Eye (tissue), 1 donor: ENCODE results near the gene SPATA1.
"Not testable (repeated sequence)": the region's sequence is repeated elsewhere in the genome, so short reads cannot be mapped to it uniquely, and the experiment has no call there.

Source experiments
- DNase-seq: peaks from one replicate; pipeline ENCODE4 v3.0.0-alpha.2; 2015

The SPATA1 gene

GRCh38 chr1:84509029-84509428 is 2.8 kb downstream of the SPATA1 start:
- no peak for DNase-seq

- no peak for DNase-seq
Measured at GRCh38 chr1:84510165-84510564, 4.0 kb downstream of the SPATA1 start.

- no peak for DNase-seq
Measured at GRCh38 chr1:84510668-84511067, 4.5 kb downstream of the SPATA1 start.

GRCh38 chr1:84524590-84524989 is 18.4 kb downstream of the SPATA1 start:
- no peak for DNase-seq

GRCh38 chr1:84525779-84526178 is 19.6 kb downstream of the SPATA1 start:
- peak; percentile 8 for DNase-seq

GRCh38 chr1:84538599-84538998 is 32.4 kb downstream of the SPATA1 start:
- no peak for DNase-seq

- DNase-seq = no peak
Measured at GRCh38 chr1:84539972-84540371, 33.8 kb downstream of the SPATA1 start.

- no peak for DNase-seq
Measured at GRCh38 chr1:84540759-84541158, 34.6 kb downstream of the SPATA1 start.

- DNase-seq = no peak
Measured at GRCh38 chr1:84541679-84542078, 35.5 kb downstream of the SPATA1 start.

GRCh38 chr1:84550826-84551225 is 44.6 kb downstream of the SPATA1 start:
- peak; percentile 2 for DNase-seq

GRCh38 chr1:84569216-84569615 is 63.0 kb downstream of the SPATA1 start:
- no peak for DNase-seq

- no peak for DNase-seq
Measured at GRCh38 chr1:84570436-84571149, 64.4 kb downstream of the SPATA1 start.

GRCh38 chr1:84571150-84571535 is 65.0 kb downstream of the SPATA1 start:
- no peak for DNase-seq

- no peak for DNase-seq
Measured at GRCh38 chr1:84573481-84573966, 67.3 kb downstream of the SPATA1 start.

GRCh38 chr1:84573967-84574842 is 68.0 kb downstream of the SPATA1 start, which contains the start of gene CTBS:
Gene CTBS, minus strand, starts transcription at chr1:84574440. Its CDS starts 25 bp downstream, at chr1:84574415.
- peak; percentile 92 for DNase-seq

GRCh38 chr1:84574936-84575335 is 68.8 kb downstream of the SPATA1 start:
- DNase-seq = no peak

GRCh38 chr1:84581648-84582047 is 75.5 kb downstream of the SPATA1 start:
- no peak for DNase-seq

GRCh38 chr1:84582802-84583587 is 76.8 kb downstream of the SPATA1 start:
- peak; percentile 88 for DNase-seq

GRCh38 chr1:84583648-84584047 is 77.5 kb downstream of the SPATA1 start:
- DNase-seq = no peak

- DNase-seq = no peak
Measured at GRCh38 chr1:84584126-84584525, 77.9 kb downstream of the SPATA1 start.

GRCh38 chr1:84585803-84586202 is 79.6 kb downstream of the SPATA1 start:
- no peak for DNase-seq

GRCh38 chr1:84587099-84587498 is 80.9 kb downstream of the SPATA1 start:
- DNase-seq = no peak

GRCh38 chr1:84594959-84595358 is 88.8 kb downstream of the SPATA1 start:
- not testable (repeated sequence) for DNase-seq
